LNCAP (cell line): Measurements from ENCODE around the gene PHLPP2.

Experiments used
- TF ChIP-seq, protein P1 (sequence below): fragments of 450-650 bp; IDR thresholded peaks from 2 replicates; pipeline ENCODE4 v1.5.1; 2017; ENCODE audit warnings: mild to moderate bottlenecking

PHLPP2 gene, protein sequence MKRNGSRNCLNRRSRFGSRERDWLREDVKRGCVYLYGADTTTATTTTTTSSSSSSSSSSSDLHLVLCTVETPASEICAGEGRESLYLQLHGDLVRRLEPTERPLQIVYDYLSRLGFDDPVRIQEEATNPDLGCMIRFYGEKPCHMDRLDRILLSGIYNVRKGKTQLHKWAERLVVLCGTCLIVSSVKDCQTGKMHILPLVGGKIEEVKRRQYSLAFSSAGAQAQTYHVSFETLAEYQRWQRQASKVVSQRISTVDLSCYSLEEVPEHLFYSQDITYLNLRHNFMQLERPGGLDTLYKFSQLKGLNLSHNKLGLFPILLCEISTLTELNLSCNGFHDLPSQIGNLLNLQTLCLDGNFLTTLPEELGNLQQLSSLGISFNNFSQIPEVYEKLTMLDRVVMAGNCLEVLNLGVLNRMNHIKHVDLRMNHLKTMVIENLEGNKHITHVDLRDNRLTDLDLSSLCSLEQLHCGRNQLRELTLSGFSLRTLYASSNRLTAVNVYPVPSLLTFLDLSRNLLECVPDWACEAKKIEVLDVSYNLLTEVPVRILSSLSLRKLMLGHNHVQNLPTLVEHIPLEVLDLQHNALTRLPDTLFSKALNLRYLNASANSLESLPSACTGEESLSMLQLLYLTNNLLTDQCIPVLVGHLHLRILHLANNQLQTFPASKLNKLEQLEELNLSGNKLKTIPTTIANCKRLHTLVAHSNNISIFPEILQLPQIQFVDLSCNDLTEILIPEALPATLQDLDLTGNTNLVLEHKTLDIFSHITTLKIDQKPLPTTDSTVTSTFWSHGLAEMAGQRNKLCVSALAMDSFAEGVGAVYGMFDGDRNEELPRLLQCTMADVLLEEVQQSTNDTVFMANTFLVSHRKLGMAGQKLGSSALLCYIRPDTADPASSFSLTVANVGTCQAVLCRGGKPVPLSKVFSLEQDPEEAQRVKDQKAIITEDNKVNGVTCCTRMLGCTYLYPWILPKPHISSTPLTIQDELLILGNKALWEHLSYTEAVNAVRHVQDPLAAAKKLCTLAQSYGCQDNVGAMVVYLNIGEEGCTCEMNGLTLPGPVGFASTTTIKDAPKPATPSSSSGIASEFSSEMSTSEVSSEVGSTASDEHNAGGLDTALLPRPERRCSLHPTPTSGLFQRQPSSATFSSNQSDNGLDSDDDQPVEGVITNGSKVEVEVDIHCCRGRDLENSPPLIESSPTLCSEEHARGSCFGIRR (N-terminal part only)

DNA sequence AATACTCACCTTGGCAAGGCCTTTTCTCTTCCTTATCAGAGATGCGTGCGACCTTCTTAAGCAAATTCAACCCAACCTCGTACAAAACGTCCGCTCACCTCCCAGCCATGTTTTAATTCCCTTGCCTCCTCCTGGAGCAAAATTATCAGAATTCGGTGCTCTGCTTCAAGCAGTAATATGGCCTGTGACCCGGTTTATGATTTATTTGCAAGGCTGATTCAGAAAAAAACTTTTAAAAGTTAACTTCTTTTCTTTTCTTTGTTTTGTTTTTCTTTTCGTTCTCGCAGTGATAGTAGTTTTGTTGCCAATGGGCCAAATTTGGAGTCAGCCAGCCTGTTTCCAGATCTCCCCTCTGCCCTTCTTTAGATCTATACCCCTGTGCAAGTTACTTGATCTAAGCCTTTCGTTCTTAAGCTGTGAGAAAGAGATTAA, at the start of gene PHLPP2:
TSS of gene PHLPP2 (minus strand) at position 382 of the 432 bp plus-strand sequence. CDS start 9,906 bp downstream, outside the sequence.
- TF ChIP-seq, protein P1, sequence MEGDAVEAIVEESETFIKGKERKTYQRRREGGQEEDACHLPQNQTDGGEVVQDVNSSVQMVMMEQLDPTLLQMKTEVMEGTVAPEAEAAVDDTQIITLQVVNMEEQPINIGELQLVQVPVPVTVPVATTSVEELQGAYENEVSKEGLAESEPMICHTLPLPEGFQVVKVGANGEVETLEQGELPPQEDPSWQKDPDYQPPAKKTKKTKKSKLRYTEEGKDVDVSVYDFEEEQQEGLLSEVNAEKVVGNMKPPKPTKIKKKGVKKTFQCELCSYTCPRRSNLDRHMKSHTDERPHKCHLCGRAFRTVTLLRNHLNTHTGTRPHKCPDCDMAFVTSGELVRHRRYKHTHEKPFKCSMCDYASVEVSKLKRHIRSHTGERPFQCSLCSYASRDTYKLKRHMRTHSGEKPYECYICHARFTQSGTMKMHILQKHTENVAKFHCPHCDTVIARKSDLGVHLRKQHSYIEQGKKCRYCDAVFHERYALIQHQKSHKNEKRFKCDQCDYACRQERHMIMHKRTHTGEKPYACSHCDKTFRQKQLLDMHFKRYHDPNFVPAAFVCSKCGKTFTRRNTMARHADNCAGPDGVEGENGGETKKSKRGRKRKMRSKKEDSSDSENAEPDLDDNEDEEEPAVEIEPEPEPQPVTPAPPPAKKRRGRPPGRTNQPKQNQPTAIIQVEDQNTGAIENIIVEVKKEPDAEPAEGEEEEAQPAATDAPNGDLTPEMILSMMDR, result no peak

DNA sequence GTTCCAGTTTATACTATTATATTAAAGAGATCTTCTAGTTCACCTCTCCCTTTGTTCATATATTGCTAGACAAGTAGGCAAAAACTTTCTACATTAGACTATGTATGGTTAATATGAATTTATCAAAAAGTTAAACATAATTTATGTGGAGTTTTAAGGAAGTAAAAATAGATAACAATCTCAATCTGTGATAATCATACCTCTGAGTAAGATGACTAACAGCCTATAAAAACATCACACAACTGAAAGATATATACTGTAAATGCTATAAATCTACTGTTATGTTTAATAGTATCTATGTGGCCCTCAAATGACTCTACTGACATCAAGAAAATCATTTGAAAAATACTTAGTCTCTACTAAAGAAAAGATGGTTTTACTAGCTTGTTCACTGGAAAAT, 47.1 kb upstream of the PHLPP2 start:
- TF ChIP-seq, protein P1, result no peak

DNA sequence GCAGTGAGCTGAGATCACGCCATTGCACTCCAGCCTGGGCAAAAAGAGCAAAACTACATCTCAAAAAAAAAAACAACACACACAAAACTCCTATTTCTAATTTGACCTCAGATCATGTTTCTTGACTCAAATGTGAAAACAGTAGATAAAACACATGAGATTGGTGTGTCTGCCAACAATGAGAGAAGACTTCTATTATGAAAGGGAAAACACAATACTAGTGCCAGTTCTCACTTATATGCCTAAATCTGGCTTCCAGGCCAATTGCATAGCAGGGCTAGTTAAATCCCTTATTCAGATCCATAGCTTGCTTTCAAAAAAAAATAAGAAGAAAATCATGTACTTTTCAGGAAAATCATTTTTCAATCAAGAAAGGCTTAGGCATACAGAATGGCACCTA, 44.7 kb upstream of the PHLPP2 start:
- TF ChIP-seq, protein P1, result no peak

DNA sequence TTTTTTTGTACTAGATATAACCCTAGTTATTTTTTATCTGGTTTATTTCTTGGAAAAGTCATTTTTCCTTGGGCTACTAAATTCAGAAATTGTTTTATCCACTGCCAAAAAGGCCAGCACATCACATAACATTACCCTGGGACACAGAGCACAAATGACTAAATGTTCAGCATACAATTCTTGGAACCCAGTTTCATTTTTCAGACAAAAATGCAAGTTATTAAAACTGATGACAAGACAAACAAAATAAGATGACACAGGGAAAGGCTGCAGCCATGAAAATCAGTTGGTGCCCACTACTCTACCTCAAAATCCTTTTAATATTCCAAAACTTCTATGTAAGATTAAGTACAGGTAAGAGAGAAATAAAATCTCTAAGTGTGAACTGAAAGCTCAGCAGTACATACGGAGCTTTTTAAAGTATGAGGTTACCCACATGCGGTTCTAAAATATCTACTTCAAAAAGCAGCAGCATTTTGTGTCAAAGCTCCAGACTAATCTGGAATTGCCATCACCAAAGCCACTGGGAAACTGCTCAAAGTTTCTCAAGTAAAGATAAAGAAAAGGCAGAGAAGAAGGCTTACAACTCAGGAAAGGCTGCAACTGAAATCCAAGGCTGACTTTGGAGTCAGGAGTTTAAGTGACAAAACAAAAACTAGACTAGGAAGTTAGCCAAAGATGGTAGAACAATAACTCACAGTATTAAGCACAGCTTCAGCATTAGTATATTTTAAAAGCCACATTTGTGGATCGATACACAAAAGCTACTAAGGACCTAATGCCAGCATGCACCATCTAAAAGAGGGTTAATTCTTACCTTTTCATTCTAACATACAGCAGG, 42.8 kb upstream of the PHLPP2 start:
- TF ChIP-seq, protein P1, result no peak

DNA sequence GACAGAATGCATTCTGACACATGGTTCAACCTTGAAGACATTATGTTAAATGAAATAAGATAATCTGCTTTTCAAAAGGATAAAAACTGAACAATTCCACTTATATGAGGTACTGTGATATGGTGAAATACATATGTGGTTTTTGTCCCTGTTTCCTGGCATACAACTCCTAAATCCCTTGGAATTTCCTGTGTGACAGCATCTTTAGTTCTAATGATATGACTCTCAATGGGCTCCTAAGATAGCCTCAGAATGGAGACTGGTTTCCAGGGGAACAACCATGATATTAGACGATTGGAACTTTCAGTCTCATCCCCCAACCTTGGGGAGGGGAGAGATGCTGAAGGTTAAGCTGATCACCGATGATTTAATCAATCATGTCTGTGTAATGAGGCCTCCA, 37.7 kb upstream of the PHLPP2 start:
- TF ChIP-seq, protein P1, result no peak

DNA sequence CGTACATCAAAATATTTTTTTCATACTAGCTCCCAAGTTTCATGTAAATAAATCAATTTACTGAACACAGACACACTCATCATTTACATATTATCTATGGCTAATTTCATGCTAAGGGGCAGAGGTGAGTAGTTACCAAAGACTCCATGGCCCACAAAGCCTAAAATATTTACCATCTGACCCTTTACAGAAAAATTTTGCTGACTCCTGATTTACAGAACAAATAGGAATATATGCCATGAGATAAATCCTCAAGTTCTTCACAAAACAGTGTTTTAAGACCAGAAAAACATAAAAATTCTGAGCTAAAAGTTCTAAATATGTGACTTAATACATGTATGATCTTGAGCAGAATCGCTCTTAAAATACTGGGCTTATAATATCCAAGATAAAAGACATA, 36.6 kb upstream of the PHLPP2 start:
- TF ChIP-seq, protein P1, result no peak
